Adrenal gland (tissue), 5 donors: ENCODE data around the gene RASGEF1C.

Source experiments
- CTCF ChIP-seq, 6 experiments: fragments of 450-650 bp in 4 of 6; fragments of 200-600 bp in 2 of 6; sonication (generic) in 1 of 6; IDR thresholded peaks; 1 replicate in 5 of 6; 2 replicates in 1 of 6; pipeline versions ENCODE4 v1.5.1 to v1.8.0; 2016 to 2021; ENCODE audit warnings: antibody characterized with exemption in 6 of 6, mild to moderate bottlenecking in 2 of 6, moderate library complexity in 1 of 6
- POLR2A ChIP-seq, 2 donors: fragments of 450-650 bp; IDR thresholded peaks; one replicate each; pipeline ENCODE4 v1.6.1; 2017; ENCODE audit warnings: antibody characterized with exemption in 2 of 2, mild to moderate bottlenecking in 2 of 2, moderate library complexity in 1 of 2
- donor health status: DM: no; HTN: no; CAD: no.

- TF ChIP-seq POLR2A (IDR thresholded peaks at IDR 0.05) = no peak
- TF ChIP-seq CTCF (IDR thresholded peaks at IDR 0.05) = no peak
Measured at GRCh38 chr5:180176191-180176590, 32.8 kb downstream of the RASGEF1C start.
